Measurements from ENCODE around the gene LINC00237.

LINC00237 gene

GRCh38 chr20:21096321-21097043, 9.7 kb downstream of the LINC00237 start:
- DNase-seq (ENCODE audit: low spot score), result peak; percentile 41

- no peak for DNase-seq (ENCODE audit: low spot score)
These were observed 13.4 kb downstream of the LINC00237 start for GRCh38 chr20:21092806-21093205.

- no peak for DNase-seq (ENCODE audit: low spot score)
These were observed 15.4 kb downstream of the LINC00237 start for GRCh38 chr20:21090721-21091120.

- DNase-seq (ENCODE audit: low spot score), result no peak
These were observed 16.0 kb downstream of the LINC00237 start for GRCh38 chr20:21090111-21090618.

- no peak for DNase-seq (ENCODE audit: low spot score)
These were observed 16.8 kb downstream of the LINC00237 start for GRCh38 chr20:21089391-21089790.

GRCh38 chr20:21087862-21088540, 18.2 kb downstream of the LINC00237 start:
- DNase-seq (ENCODE audit: low spot score), result no peak

GRCh38 chr20:21083825-21084325, 22.3 kb downstream of the LINC00237 start:
- DNase-seq (ENCODE audit: low spot score), result no peak

GRCh38 chr20:21082584-21082983, 23.6 kb downstream of the LINC00237 start:
- DNase-seq (ENCODE audit: low spot score), result no peak

- DNase-seq (ENCODE audit: low spot score), result no peak
These were observed 28.3 kb downstream of the LINC00237 start for GRCh38 chr20:21077809-21078345.

GRCh38 chr20:21076073-21076472, 30.1 kb downstream of the LINC00237 start:
- no peak for DNase-seq (ENCODE audit: low spot score)

GRCh38 chr20:21075471-21075870, 30.7 kb downstream of the LINC00237 start:
- no peak for DNase-seq (ENCODE audit: low spot score)

GRCh38 chr20:21074605-21075336, 31.4 kb downstream of the LINC00237 start:
- DNase-seq (ENCODE audit: low spot score), result no peak

- DNase-seq (ENCODE audit: low spot score), result no peak
These were observed 38.9 kb downstream of the LINC00237 start for GRCh38 chr20:21067255-21067654.

- DNase-seq (ENCODE audit: low spot score), result no peak
These were observed 41.2 kb downstream of the LINC00237 start for GRCh38 chr20:21064924-21065323.

- DNase-seq (ENCODE audit: low spot score), result no peak
These were observed 42.9 kb downstream of the LINC00237 start for GRCh38 chr20:21063276-21063675.

- DNase-seq (ENCODE audit: low spot score), result no peak
These were observed 53.0 kb downstream of the LINC00237 start for GRCh38 chr20:21053002-21053762.

GRCh38 chr20:21052686-21053001, 53.5 kb downstream of the LINC00237 start:
- no peak for DNase-seq (ENCODE audit: low spot score)

- no peak for DNase-seq (ENCODE audit: low spot score)
These were observed 53.9 kb downstream of the LINC00237 start for GRCh38 chr20:21052241-21052640.

- DNase-seq (ENCODE audit: low spot score), result no peak
These were observed 55.4 kb downstream of the LINC00237 start for GRCh38 chr20:21050710-21051109.

GRCh38 chr20:21049305-21049828, 56.8 kb downstream of the LINC00237 start:
- DNase-seq (ENCODE audit: low spot score), result no peak

- peak; percentile 52 for DNase-seq (ENCODE audit: low spot score)
These were observed 57.3 kb downstream of the LINC00237 start for GRCh38 chr20:21048841-21049273.
